Measurements from ENCODE around the gene RGCC. TPM values are rescaled to one million over a fixed set of nuclear protein-coding genes. Genes with fewer than 3 reads are reported as not detected.

RGCC gene
- total RNA-seq, 1 experiment from 2014 or later, result not detected

- Histone ChIP-seq H2BK15ac (ENCODE audit: low read depth, low read length) (no peak overlapping the region), H4K91ac (ENCODE audit: insufficient read length, low read depth, low read length) (no peak overlapping the region), H3K27me3 (ENCODE audit: insufficient read depth, low read length) (peaks cover 23% of the 10 kb centered on the region), H3K27ac (ENCODE audit: insufficient read length, low read depth, low read length) (no peak overlapping the region), H3K56ac (ENCODE audit: insufficient read length, low read depth, low read length) (no peak overlapping the region), H2AK5ac (ENCODE audit: insufficient read length, low read length) (no peak overlapping the region), H4K5ac (ENCODE audit: insufficient read length, low read depth, low read length) (no peak overlapping the region), H3K79me1 (ENCODE audit: insufficient read depth, low read depth, low read length, poor library complexity, severe bottlenecking) (no peaks in the 10 kb centered on the region), H3T11ph (ENCODE audit: low read length) (no peak overlapping the region), H3K9me3 (ENCODE audit: control insufficient read depth, low read depth, low read length) (no peaks in the 10 kb centered on the region), H2BK120ac (ENCODE audit: low read depth, low read length, poor library complexity, severe bottlenecking) (no peak overlapping the region), H3K23ac (ENCODE audit: insufficient read length, low read depth, low read length) (no peak overlapping the region), H3K9ac (ENCODE audit: extremely low read depth, insufficient read length, low read length) (no peak overlapping the region), H2BK5ac (ENCODE audit: insufficient read length, low read length) (no peak overlapping the region), H3K79me2 (ENCODE audit: insufficient read depth, low read length) (no peaks in the 10 kb centered on the region), H4K8ac (replicated peaks; ENCODE audit: insufficient read length, low read depth, low read length) (no peak overlapping the region), H3K18ac (ENCODE audit: insufficient read length, low read depth, low read length) (no peak overlapping the region), H3K4me2 (ENCODE audit: insufficient read depth, insufficient read length, low read length) (no peak overlapping the region), H2BK20ac (ENCODE audit: low read depth, low read length, poor library complexity, severe bottlenecking) (no peak overlapping the region), H3K14ac (ENCODE audit: insufficient read depth, low read length) (no peak overlapping the region), H3K4ac (ENCODE audit: low read depth, low read length) (no peak overlapping the region), H2AFZ (ENCODE audit: low read length) (no peak overlapping the region), H4K20me1 (ENCODE audit: control insufficient read depth, insufficient read depth, insufficient read length) (no peaks in the 10 kb centered on the region), H2BK12ac (ENCODE audit: insufficient read length, low read depth, low read length) (no peak overlapping the region), H3K4me1 (ENCODE audit: insufficient read depth, low read length) (no peaks in the 10 kb centered on the region), H3K23me2 (ENCODE audit: insufficient read length, low read depth, low read length, poor library complexity, severe bottlenecking) (peaks cover 16% of the 10 kb centered on the region)
- Mint-ChIP-seq H3K27me3 (ENCODE audit: low read depth) (peaks cover 64% of the 10 kb centered on the region), H3K27ac (no peak overlapping the region), H3K9me3 (peaks cover 0 to 2% of the 10 kb centered on the region in 2 experiments; a peak in 1 of 5 replicates), H3K4me1 (peaks cover 3 to 8% of the 10 kb centered on the region in 2 experiments; a peak in 3 of 4 replicates), H3K36me3 (ENCODE audit: insufficient read depth in 1 of 3, low read depth in 3 of 3) (peaks cover 0 to 2% (median 0%) of the 10 kb centered on the region in 3 experiments; a peak in 1 of 7 replicates), H3K4me3 (no peak overlapping the region)
- TF ChIP-seq CTCF (conservative IDR thresholded peaks at IDR 0.05), result no peak
- no peak for DNase-seq
- no CpG with 5 or more reads among the region's 3 CpGs for WGBS (ENCODE audit: extremely low coverage, insufficient read length, low lambda C conversion rate)
Observed at GRCh38 chr13:41461527-41462139, 4.3 kb downstream of the RGCC start.

All from H9 (cell line).